GM12873 (cell line): ENCODE data around the gene NPSR1.
A peak's percentile ranks its signal among the peaks of the same experiment; 100 is the strongest.

ENCODE experiments used
- CTCF ChIP-seq: IDR thresholded peaks from 2 replicates; pipeline ENCODE4 v1.5.1; 2012; ENCODE audit warnings: low read depth, mild to moderate bottlenecking, moderate library complexity, low read length, control low read depth; ENCODE audit not compliant: insufficient read depth; ENCODE audit errors: missing control alignments

Gene NPSR1

GRCh38 chr7:34675749-34676374 lies 17.8 kb downstream of the NPSR1 start:
- TF ChIP-seq CTCF = peak; percentile 65

- no peak for TF ChIP-seq CTCF
Observed at GRCh38 chr7:34677491-34677890, 19.5 kb downstream of the NPSR1 start.

- TF ChIP-seq CTCF = no peak
Observed at GRCh38 chr7:34687529-34687928, 29.5 kb downstream of the NPSR1 start.

GRCh38 chr7:34696415-34696814 lies 38.4 kb downstream of the NPSR1 start:
- TF ChIP-seq CTCF = no peak

- no peak for TF ChIP-seq CTCF
Observed at GRCh38 chr7:34709771-34710170, 51.8 kb downstream of the NPSR1 start.

GRCh38 chr7:34718867-34719266 lies 60.8 kb downstream of the NPSR1 start:
- no peak for TF ChIP-seq CTCF

- TF ChIP-seq CTCF = no peak
Observed at GRCh38 chr7:34719636-34720035, 61.6 kb downstream of the NPSR1 start.

- no peak for TF ChIP-seq CTCF
Observed at GRCh38 chr7:34720289-34720688, 62.3 kb downstream of the NPSR1 start.
